Left ventricle myocardium superior (tissue), 1 donor: ENCODE measurements around the gene NEGR1. TPM values are rescaled to one million over a fixed set of nuclear protein-coding genes. Genes with fewer than 3 reads are reported as not detected.
A peak's percentile ranks its signal among the peaks of the same experiment; 100 is the strongest.

Source experiments
- ATAC-seq: fragments of 200-7000 bp; cut with Tn5 transposase; one replicate; pipeline ENCODE4 v1.9.1; 2020; ENCODE audit warnings: mild to moderate bottlenecking, moderate library complexity
- DNase-seq: peaks from one replicate; pipeline ENCODE4 v3.0.0-alpha.2; 2020
- intact Hi-C: fragments of 100-400 bp; cut with micrococcal nuclease; formaldehyde crosslinking; loops from one replicate; pipeline ENCODE4 v1.11.0; 2022
- total RNA-seq: library from RNA; stranded (reverse); fragmentation: NEBNext Ultra II Directional; extraction: Animal tissue kit (Norgen Biotek cat#: 25700); gene quantifications from one replicate; pipeline ENCODE4 v1.2.1, GENCODE V29; 2021
- donor health status: DM: no; HTN: yes; CAD: no; lungs with severe emphysema.

NEGR1 gene
- total RNA-seq, 1 donor from 2014 or later: 10.6 TPM

DNA sequence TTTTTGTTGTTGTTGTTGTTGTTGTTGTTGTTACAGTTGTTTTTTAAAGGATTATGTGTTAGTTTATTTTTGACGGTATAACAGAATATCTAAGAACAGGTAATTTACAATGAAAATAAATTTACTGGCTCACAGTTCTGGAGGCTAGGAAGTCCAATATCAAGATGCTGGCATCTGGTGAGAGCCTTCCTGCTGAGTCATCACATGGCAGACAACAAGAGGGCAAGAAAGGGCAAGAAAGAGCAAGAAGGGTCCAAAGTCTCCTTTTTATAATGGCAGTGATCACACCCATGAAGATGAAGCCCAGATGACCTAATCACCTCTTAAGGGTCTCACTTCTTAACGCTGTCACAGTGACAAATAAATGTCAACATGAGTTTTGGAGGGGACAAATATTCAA, 142.1 kb downstream of the NEGR1 start:
- DNase-seq: no peak
- intact Hi-C loops: no loop called here
- no peak for ATAC-seq

DNA sequence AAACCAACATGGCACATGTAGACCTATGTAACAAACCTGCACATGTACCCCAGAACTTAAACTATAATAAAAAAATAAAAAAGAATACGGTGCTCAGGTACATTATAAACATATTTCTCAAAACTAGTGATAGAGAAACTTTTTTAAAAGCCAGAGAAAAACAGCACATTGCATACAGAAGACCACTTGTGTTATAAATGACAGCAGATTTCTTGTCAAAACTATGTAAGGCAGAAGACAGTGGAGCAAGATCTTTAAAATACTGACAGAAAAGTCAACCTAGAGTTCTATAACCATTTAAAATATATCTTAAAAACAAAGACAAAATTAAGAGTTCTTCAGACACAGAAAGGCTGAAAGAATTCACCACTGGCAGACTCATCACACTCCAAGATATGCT, 144.7 kb downstream of the NEGR1 start:
- DNase-seq (no peak), ATAC-seq (no peak)
- intact Hi-C loops: no loop called here

DNA sequence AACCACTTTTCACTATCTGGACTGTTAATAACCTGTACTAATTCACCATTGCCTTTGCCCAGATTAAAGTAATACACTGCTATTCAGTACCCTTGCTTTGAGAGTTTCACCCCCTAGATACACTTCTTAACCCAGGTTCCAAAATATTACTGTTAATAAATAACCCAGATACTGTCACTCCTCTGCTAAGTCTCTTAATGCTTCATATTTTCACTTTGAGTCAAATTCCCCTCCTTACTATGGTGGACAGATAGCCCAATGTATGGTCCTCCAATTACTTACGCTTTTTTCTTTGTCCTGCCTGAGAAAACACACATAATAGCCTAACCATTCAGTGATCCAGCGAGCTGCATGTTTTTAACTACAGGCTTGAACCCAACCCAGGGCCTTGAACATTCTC, 152.5 kb downstream of the NEGR1 start:
- intact Hi-C loops: no loop called here
- ATAC-seq (no peak), DNase-seq (no peak)

DNA sequence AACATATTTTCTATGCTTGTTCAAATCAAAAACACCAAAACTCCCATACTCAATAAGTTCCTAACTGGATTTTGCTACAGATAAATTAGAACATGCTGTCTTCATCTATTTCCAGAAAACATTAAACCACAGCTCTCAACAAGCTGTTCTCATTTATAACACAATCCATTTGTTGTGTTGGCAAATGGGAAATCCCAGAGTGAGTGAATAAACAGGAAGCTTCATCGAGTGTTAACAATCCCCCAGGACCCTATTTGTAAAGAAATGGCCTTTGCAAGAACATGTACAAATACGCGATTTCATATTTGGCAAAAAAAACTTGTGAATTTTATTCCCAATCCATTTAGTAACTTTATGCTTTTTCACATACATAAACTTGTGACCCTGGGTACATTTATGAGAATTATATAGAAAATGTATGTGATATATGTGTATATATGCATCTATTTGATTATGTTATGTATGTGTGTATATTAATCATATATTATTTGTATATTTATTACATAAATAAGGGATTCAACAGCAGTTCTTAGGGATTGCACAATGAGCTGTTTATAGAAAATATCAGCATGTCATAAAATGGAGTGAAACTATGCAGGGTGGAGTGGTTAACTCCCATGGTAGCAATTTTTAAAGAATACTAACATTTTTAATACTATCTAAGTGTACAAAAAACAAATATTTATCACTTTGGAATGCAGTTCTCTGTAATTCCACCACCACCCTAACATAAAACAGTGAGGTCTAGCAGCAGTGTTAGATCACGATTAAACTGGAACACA, 160.0 kb downstream of the NEGR1 start:
- peak; percentile 93 for ATAC-seq
- intact Hi-C loops: no loop called here

DNA sequence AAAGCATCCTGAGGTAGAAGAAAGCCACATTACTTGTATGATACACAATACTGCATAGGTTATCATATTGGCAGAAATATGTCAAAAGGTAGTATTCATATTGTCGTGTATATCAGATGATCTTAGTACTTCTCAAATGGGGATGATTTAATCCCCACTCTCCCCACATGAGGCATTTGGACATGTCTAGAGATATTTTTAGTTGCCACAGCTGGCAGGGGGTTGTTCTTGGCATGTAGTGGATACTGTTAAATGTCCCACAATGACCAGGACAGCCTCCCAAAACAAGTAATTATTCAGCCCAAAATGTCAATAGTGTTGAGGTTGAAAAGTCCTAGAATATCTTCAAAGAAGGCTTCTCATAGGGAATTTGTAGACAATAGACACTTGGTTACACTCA, 162.8 kb downstream of the NEGR1 start:
- intact Hi-C loops: no loop called here
- ATAC-seq (peak; percentile 17), DNase-seq (no peak)

More for the DNA sequence above, 160.0 kb downstream of the NEGR1 start:
- DNase-seq: no peak

DNA sequence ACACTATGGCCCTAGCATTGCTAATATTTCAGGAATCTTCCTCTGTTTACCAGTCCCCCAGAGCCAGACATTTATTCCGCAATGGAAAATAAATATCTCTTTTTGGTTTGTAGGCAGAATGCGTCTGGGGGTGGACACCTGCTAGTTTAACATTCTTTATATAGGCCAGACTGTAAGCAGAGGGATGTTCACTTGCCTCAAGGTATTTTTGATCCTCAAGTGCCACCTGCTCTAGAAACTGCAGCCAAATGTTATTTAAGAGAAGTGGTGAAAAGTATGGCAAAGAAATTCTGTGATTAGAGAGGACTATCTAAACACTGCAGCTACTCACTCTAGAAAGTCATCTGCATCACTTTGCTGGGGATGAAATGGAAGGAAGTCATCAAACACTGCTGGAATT, 164.7 kb downstream of the NEGR1 start:
- intact Hi-C loops: no loop called here
- DNase-seq (no peak), ATAC-seq (no peak)

DNA sequence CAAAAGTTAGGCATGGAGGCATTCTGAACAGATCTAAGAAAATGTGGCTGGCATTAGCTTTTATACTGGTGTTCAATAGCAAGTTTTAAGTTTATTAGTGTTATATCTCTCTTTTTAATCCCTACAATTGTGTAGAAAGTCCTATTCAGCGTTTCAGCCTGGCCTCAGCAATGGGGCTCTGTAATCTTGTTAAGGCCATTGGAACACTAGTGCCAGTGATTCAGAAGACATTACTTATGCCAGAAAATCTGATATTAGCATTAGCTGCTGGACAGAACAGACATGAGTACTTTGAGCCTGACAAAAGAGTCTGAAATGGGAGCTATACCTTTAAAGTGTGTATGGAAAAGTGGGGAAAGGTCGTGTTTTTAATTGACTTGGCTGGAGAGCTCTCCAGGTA, 167.0 kb downstream of the NEGR1 start:
- ATAC-seq (no peak), DNase-seq (no peak)
- intact Hi-C loops: no loop called here

DNA sequence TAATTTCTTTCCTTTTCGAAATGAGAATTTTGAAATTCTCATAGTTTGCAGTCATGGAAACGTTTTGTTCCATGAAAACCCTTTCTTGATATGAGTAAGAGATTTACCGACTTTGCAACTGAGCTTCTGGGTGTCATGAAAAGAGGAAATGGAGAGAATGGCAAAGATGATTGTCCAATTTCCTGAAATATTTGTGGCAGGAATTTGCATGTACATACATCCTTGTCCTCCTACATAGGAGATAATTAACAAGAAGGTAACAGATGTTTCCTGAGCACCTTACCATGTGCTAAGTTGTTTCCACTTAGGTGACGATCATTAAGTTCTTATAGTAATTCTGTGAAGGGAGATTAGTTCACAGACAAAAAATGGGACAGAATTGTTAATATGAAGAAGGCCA, 170.7 kb downstream of the NEGR1 start:
- ATAC-seq (no peak), DNase-seq (no peak)
- intact Hi-C loops: no loop called here

DNA sequence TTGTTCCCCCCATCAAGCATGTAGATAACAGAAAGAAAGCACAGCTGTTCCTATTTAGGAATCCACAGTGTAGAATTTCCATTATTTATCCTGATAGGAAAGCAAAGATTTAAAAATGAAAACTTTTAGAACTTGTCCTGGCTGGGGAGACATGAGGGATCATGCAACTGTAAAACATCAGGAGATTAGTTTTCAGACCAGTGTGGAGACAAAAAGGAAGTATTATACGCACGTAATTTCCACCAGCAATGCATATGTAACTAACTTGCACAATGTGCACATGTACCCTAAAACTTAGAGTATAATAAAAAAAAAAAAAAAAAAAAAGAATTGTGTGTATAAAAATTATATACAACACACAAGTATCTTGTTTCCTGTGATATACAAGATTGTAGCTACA, 172.4 kb downstream of the NEGR1 start:
- DNase-seq (no peak), ATAC-seq (peak; percentile 17)
- intact Hi-C loops: no loop called here

DNA sequence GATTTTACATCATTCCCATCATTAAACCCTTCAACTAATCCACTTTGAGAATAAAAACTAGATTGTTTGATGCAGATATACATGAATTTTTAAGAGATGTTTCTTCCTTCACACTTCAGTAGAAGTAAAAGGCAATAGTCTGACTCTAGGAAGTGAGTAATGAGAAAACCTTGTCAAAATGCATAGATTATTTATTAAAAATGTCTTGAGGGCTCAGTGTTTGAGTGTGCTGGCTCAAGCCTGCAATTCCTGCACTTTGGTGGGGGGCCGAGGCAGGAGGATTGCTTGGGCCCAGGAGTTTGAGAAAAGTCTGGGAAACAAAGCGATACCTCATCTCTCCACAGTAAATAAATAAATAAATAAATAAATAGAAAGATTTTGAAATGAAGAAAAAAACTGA, 177.1 kb downstream of the NEGR1 start:
- no peak for ATAC-seq
- intact Hi-C loops: no loop called here
- no peak for DNase-seq

DNA sequence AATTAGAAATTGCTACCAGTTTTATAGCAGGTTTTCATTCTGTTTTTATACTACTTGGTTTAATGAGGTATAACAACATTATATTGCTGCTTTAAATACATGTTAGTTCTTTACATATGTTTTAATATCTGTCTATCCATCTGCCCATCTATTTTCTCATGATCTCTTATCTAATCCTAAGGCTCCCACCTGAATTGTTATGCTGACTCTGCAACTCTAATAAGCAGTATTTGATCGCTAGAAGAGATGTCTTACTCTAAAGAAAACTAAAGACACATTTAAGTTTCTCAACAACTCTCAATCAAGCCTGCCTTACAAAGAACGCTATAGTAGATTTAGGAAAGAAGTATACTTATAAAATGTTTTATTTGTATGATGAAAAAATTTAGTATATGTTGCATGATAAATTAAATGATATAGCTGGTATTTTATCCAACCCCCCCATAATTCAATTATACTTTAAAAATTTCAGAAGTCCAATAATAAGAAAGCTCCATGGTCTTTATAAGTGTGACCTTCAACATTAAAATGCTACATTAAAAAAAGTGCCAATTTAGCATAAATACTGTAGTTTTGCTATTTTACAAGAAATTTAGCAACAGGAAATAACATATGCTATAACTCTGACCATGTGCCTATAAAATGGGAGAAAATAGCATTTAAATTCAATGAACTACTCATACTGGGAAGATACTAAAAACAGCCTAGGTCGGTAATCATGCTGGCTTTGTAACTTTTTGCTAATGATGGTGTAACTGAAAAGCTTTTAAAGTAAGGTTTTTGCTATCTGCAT, 180.3 kb downstream of the NEGR1 start:
- DNase-seq (no peak), ATAC-seq (no peak)
- intact Hi-C loops: no loop called here

DNA sequence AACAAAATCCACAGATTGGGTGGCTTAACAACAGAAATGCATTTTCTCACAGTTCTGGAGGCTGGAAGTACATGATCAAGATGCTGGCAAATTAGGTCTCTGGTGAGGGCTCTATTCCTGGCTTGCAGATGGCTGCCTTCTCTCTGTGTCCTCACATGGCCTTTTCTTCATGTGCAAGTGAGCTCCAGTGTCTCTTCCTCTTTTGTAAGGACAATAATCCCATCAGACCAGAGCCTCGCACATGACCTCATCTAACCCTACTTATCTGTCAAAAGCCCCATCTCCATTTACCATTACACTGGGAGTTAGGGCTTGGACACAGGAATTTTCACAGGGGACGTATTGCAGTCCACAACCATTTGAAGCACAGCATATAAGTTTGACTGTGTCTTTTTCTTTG, 181.6 kb downstream of the NEGR1 start:
- ATAC-seq (no peak), DNase-seq (no peak)
- intact Hi-C loops: no loop called here

DNA sequence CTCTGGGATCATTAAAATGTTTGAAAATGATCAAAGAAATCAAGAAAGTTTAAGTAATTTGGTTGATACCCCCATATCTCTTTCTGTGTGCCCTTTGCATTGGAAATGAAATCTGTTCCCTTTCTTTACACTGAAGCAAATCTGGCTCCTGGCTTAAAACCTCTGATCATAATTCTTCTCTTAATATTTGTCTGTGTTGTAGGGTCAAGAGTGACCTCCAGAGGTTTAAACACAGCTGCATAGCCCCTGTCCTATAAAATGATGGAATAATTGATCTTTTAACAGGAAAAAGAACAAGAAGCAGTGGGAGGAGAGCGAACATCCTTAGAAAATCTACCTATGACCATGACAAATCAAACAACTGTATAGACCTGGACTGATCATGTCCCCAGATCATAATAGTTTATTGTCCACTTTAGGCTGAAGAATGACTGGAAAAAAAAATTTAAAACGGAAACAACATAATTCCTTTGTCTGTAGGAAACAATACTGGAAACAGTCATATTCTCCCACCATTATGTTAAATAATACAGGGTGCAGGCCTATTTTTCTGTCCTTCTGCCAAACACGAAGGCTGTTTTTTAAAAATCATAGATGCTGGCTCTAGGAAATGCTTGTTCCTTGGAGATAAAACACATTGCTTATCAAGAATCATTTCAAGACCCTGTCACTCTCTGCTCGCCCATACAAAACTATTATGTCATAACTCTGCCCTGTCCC, 184.3 kb downstream of the NEGR1 start:
- intact Hi-C loops: no loop called here
- DNase-seq (no peak), ATAC-seq (no peak)

DNA sequence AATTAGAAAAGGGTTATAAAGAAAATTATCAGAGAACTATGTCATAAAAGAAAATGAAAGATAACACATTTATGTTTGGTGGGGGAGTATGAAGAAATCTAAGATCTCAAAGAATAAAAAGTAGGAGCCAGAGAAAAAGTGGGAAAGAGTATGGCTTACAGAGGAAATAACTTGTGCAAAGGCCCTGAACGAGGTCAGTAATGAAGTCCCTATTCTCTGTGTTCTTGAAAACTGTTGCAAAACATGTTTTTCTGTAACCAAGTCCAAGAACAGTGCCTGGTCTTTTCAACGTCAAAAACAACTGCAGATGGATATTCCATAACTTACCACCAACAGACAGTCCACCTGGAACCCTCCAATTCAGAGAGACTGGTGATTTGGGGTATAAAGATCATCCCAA, 188.1 kb downstream of the NEGR1 start:
- no peak for DNase-seq
- intact Hi-C loops: no loop called here
- peak; percentile 52 for ATAC-seq

DNA sequence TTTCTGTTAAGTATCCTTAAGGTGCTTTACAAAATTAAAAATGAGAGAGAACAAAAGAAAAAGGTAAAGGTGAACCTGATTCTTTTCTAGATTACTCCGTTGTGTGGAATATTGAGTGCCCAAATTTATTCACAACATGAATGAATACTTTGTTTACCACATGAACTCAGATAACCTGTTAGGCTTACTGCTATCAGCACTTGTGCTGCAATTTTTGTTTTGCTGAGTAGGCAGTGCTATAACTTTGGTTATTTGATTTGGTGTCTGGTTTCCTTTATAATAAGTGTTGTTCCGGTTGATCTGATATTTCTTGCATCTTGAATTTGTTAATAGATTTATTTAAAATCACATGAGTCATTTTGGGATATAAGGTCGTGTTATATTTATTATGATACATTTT, 195.9 kb downstream of the NEGR1 start:
- intact Hi-C loops: no loop called here
- DNase-seq (no peak), ATAC-seq (no peak)

DNA sequence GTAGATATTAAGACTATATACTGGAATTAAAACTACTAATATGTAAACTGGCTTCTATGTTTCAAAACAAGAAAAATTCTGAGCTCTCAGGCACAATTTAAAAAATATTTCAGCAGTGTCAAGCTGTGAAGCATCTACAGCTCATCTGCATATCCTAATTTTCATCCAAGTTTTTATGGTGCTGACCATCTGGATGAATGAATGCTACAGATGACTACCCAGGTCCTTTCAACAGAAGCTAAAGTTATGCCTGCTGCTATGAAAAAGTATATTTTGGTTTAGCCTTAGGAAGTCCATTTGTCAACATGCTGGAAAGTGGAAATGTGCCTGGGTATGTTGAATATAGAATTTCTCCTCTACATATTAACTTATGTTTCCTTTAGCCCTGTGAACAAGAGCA, 206.9 kb downstream of the NEGR1 start:
- ATAC-seq: no peak
- DNase-seq: no peak

DNA sequence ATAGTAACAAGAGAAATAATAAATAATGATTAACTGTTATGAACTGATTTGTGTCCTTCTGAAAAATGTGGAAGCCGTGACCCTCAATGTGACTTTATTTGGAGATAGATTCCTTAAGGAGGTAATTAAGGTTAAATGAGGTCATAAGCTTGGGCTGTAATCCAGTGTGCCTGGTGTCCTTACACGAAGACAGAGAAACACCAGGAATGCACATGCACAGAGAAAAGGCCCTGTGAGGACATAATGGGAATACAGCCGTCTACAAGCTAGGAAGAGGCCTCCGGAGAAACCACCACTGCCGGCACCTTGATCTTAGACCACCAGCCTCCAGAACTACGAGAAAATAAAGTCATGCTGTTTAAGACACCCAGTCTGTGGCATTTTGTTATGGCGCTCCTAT, 215.9 kb downstream of the NEGR1 start:
- DNase-seq (no peak), ATAC-seq (peak; percentile 51)
- intact Hi-C loops: no loop called here

More for the DNA sequence above, 206.9 kb downstream of the NEGR1 start:
- intact Hi-C loops: no loop called here

DNA sequence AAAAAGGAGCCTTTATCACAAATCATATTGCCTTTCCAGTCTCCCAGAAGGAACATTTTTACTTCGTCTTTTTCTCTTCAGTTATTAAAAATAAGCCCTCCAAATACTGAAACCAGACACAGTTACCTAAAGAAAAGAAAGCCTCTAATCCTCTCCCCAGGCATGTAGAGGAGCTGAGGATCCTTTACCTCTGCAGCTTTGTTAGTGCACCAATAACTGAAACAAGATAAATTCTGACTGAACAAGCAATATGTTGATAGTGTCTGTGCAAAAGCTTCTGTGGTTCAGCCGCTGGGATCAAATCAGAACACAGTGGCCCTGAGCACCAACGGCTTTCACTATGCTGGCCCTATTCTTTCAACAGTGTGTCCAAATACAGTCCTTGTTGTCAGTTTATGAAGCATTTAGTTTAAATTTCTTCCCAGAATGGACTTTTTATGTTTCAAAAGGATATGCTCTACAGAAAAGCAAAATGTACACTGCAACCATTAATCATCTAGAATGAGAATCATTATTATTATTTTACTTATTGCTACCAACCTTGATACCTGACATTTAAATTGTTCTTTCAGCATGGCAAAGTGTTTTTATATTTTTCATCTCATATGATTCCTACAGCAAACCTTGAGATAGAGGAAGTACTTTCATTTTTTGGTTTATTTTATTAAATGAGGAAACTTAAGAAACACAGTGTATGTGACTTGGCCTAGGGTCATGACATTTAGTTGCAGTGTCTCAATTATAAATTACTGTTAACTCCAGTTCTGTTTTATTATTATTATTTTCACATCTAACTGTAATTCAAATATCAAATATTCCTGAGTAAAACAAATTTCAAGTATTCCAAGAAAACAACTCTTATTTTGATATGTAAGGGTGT, 217.9 kb downstream of the NEGR1 start:
- DNase-seq: no peak
- intact Hi-C loops: no loop called here
- peak; percentile 65 for ATAC-seq

DNA sequence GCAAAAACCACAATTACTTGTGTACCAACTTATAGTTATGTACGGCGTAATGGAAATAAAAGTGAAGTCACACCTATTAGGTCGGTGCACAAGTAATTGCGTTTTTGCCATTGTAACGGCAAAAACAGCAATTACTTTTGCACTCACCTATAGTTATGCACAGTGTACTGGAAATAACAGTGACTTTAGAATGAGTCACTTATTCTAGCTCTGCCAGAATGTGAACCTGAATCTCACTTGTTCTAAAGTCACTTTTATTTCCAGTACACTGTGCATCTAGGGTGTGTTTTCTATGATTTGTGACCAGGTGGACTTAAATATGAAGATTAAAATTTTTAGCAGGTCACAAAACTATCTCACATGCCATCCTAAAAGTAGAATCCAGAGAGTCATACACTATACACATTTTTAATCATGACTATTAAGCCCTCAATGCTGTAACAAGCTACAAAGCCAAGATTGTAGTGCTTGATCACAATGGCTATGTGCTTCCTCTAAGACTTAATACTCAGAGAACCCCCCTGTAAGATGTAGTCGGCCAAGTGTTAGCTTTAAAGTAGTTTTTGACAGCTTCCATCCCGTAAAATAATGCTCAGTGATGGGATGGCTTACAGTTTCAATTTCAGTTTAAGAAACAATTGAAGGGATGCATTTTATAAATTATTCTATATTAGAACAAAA, 218.8 kb downstream of the NEGR1 start:
- ATAC-seq (peak; percentile 37), DNase-seq (no peak)
- intact Hi-C loops: no loop called here
